Esophagus (tissue), 2 donors: ENCODE measurements around the gene RPS6KL1. TPM values are rescaled to one million over a fixed set of nuclear protein-coding genes. Genes with fewer than 3 reads are reported as not detected.
A peak's percentile ranks its signal among the peaks of the same experiment; 100 is the strongest.

Source experiments
- H3K27ac ChIP-seq, 2 donors: one replicate each; pipeline ENCODE4 v1.5.1; 2013; ENCODE audit warnings: low read depth in 2 of 2, mild to moderate bottlenecking in 2 of 2, inconsistent platforms in 1 of 2, low read length in 1 of 2, moderate library complexity in 1 of 2
- H3K27me3 ChIP-seq, 2 donors: one replicate each; pipeline ENCODE4 v1.6.1; 2013; ENCODE audit warnings: low read length in 2 of 2, control low read depth in 1 of 2, mild to moderate bottlenecking in 1 of 2; ENCODE audit not compliant: insufficient read depth in 2 of 2, control insufficient read depth in 1 of 2
- H3K36me3 ChIP-seq, 2 donors: one replicate each; pipeline ENCODE4 v1.6.1; 2013; ENCODE audit warnings: low read length in 1 of 2; ENCODE audit not compliant: control insufficient read depth in 2 of 2, insufficient read depth in 2 of 2
- H3K4me1 ChIP-seq, 2 donors: one replicate each; pipeline ENCODE4 v1.6.1; 2013; ENCODE audit warnings: low read length in 1 of 2; ENCODE audit not compliant: control insufficient read depth in 2 of 2, insufficient read depth in 2 of 2
- H3K4me3 ChIP-seq, 2 donors: one replicate each; pipeline ENCODE4 v1.5.1; 2013; ENCODE audit warnings: low read length in 2 of 2, mild to moderate bottlenecking in 2 of 2, low read depth in 1 of 2, moderate library complexity in 1 of 2
- H3K9me3 ChIP-seq, 2 donors: one replicate each; pipeline ENCODE4 v1.6.1; 2013; ENCODE audit warnings: mild to moderate bottlenecking in 2 of 2, low read depth in 1 of 2, low read length in 1 of 2, moderate library complexity in 1 of 2; ENCODE audit not compliant: control insufficient read depth in 2 of 2, insufficient read depth in 1 of 2
- WGBS, 2 donors: extraction: QIAGEN DNeasy Blood & Tissue Kit; methylation state at CpG; one replicate each; pipeline ENCODE4 v1.1.7; 2013; 5-methylcytosine and 5-hydroxymethylcytosine counted together
- polyA plus RNA-seq, 2 donors: library from polyadenylated mRNA; stranded (reverse); fragments of 200-250 nt; gene quantifications; one replicate each; pipeline ENCODE4 v1.2.3, GENCODE V29; 2013
- donor health status: healthy with polysubstance abuse.
- donor health status: Bipolar disorder and iron deficiency.

The RPS6KL1 gene
- polyA plus RNA-seq, 2 donors = 2.8 to 3.0 TPM

- H3K4me3 ChIP-seq = no peak overlapping the region
- no peaks in the 10 kb centered on the region for H3K27me3 ChIP-seq
- H3K36me3 ChIP-seq = no peaks in the 10 kb centered on the region
- no peaks in the 10 kb centered on the region for H3K9me3 ChIP-seq
- WGBS, 2 donors = 79 to 86% methylated on average over 5 of the region's 5 CpGs
- peaks cover 0 to 4% of the 10 kb centered on the region in 2 donors for H3K4me1 ChIP-seq
- no peak overlapping the region for H3K27ac ChIP-seq
These were observed 38.3 kb upstream of the RPS6KL1 start for GRCh38 chr14:74961238-74961911.

GRCh38 chr14:74960736-74961135 lies 37.7 kb upstream of the RPS6KL1 start:
- H3K27me3 ChIP-seq = no peaks in the 10 kb centered on the region
- peaks cover 0 to 5% of the 10 kb centered on the region in 2 donors for H3K4me1 ChIP-seq
- no peaks in the 10 kb centered on the region for H3K36me3 ChIP-seq
- 65 to 77% methylated on average over 4 of the region's 4 CpGs for WGBS, 2 donors
- no peak overlapping the region for H3K4me3 ChIP-seq
- no peaks in the 10 kb centered on the region for H3K9me3 ChIP-seq
- H3K27ac ChIP-seq = no peak overlapping the region

- Histone ChIP-seq H3K4me1 (peaks cover 0 to 7% of the 10 kb centered on the region in 2 donors), H3K36me3 (no peaks in the 10 kb centered on the region), H3K9me3 (no peaks in the 10 kb centered on the region), H3K4me3 (no peak overlapping the region), H3K27ac (no peak overlapping the region), H3K27me3 (no peaks in the 10 kb centered on the region)
- 66 to 72% methylated on average over 5 of the region's 5 CpGs for WGBS, 2 donors
These were observed 36.6 kb upstream of the RPS6KL1 start for GRCh38 chr14:74959596-74960180.

- Histone ChIP-seq H3K4me1 (peaks cover 4 to 21% of the 10 kb centered on the region in 2 donors), H3K27me3 (no peaks in the 10 kb centered on the region), H3K27ac (no peak overlapping the region), H3K9me3 (no peaks in the 10 kb centered on the region), H3K4me3 (no peak overlapping the region), H3K36me3 (no peaks in the 10 kb centered on the region)
- 89 to 92% methylated on average over 24 of the region's 24 CpGs for WGBS, 2 donors
These were observed 33.4 kb upstream of the RPS6KL1 start for GRCh38 chr14:74956280-74957072.

GRCh38 chr14:74956027-74956279 lies 32.9 kb upstream of the RPS6KL1 start:
- 86 to 87% methylated on average over 9 of the region's 9 CpGs for WGBS, 2 donors
- peak overlapping the region in 1 of 2 donors; percentile 49 for H3K4me3 ChIP-seq
- no peaks in the 10 kb centered on the region for H3K9me3 ChIP-seq
- H3K4me1 ChIP-seq = peaks cover 4 to 21% of the 10 kb centered on the region in 2 donors
- no peak overlapping the region for H3K27ac ChIP-seq
- H3K27me3 ChIP-seq = no peaks in the 10 kb centered on the region
- no peaks in the 10 kb centered on the region for H3K36me3 ChIP-seq

- H3K27me3 ChIP-seq = no peaks in the 10 kb centered on the region
- no peaks in the 10 kb centered on the region for H3K36me3 ChIP-seq
- peak within 1 kb of the TSS in 1 of 2 donors; percentile 6 for H3K27ac ChIP-seq
- WGBS, 2 donors = 4 to 5% methylated on average over 64 to 73 of the region's 73 CpGs
- peaks cover 4 to 21% of the 10 kb centered on the region in 2 donors for H3K4me1 ChIP-seq
- H3K9me3 ChIP-seq = no peaks in the 10 kb centered on the region
- peak within 1 kb of the TSS; percentile 49 to 51 for H3K4me3 ChIP-seq
These were observed 32.4 kb upstream of the RPS6KL1 start, which contains the start of gene PGF for GRCh38 chr14:74955229-74956026. Gene PGF, minus strand, starts transcription at chr14:74955597. Its CDS starts 355 bp downstream, at chr14:74955242.

- Histone ChIP-seq H3K4me1 (peaks cover 4 to 21% of the 10 kb centered on the region in 2 donors), H3K36me3 (no peaks in the 10 kb centered on the region), H3K27ac (no peak overlapping the region), H3K27me3 (no peaks in the 10 kb centered on the region), H3K9me3 (no peaks in the 10 kb centered on the region), H3K4me3 (peak overlapping the region; percentile 49 to 51)
- WGBS, 2 donors = 2 to 4% methylated on average over 3 of the region's 3 CpGs
These were observed 31.8 kb upstream of the RPS6KL1 start for GRCh38 chr14:74954947-74955228.

GRCh38 chr14:74954232-74954946 lies 31.3 kb upstream of the RPS6KL1 start:
- no peaks in the 10 kb centered on the region for H3K9me3 ChIP-seq
- peak overlapping the region; percentile 49 to 51 for H3K4me3 ChIP-seq
- peaks cover 4 to 21% of the 10 kb centered on the region in 2 donors for H3K4me1 ChIP-seq
- H3K27me3 ChIP-seq = no peaks in the 10 kb centered on the region
- no peaks in the 10 kb centered on the region for H3K36me3 ChIP-seq
- WGBS, 2 donors = 41 to 43% methylated on average over 18 of the region's 18 CpGs
- H3K27ac ChIP-seq = no peak overlapping the region

GRCh38 chr14:74953686-74954085 lies 30.6 kb upstream of the RPS6KL1 start:
- Histone ChIP-seq H3K4me3 (no peak overlapping the region), H3K27me3 (no peaks in the 10 kb centered on the region), H3K27ac (no peak overlapping the region), H3K4me1 (peaks cover 4 to 21% of the 10 kb centered on the region in 2 donors), H3K9me3 (no peaks in the 10 kb centered on the region), H3K36me3 (no peaks in the 10 kb centered on the region)
- 87 to 89% methylated on average over 5 of the region's 5 CpGs for WGBS, 2 donors
